GM12878 (cell line): Measurements from ENCODE around the gene UPP2. TPM values are rescaled to one million over a fixed set of nuclear protein-coding genes. Genes with fewer than 3 reads are reported as not detected.

Experiments
- ATAC-seq: fragments of 200-7000 bp; cut with Tn5 transposase; 3 replicates; pipeline ENCODE4 v1.9.1; 2020; ENCODE audit warnings: mild to moderate bottlenecking, moderate library complexity
- BruUV-seq: library from RNA; stranded (reverse); fragments of 400-500 nt; replicated peaks from 2 replicates; lab custom pipeline; 2021; lab: Mats Ljungman, UMichigan
- CTCF ChIA-PET: fragments of 300-600 bp; sonication (Branson Sonifier 250); formaldehyde crosslinking; extraction: SDS; loops from one replicate; lab custom pipeline; 2021; ENCODE audit warnings: inconsistent platforms; lab: Yijun Ruan, JAX
- POLR2A ChIA-PET: fragments of 350-600 bp; formaldehyde crosslinking; extraction: SDS; loops from one replicate; lab custom pipeline; 2021; ENCODE audit warnings: inconsistent platforms; lab: Charles Lee
- RAD21 ChIA-PET: fragments of 300-600 bp; sonication (Branson Sonifier 250); formaldehyde crosslinking; loops from one replicate; lab custom pipeline; 2023; ENCODE audit warnings: antibody characterized with exemption; ENCODE audit not compliant: unreplicated experiment; lab: Charles Lee
- SMC1A ChIA-PET: fragments of 300-600 bp; sonication (Branson Sonifier 250); formaldehyde crosslinking; loops from one replicate; lab custom pipeline; 2023; ENCODE audit not compliant: unreplicated experiment, uncharacterized antibody; lab: Charles Lee
- DNase-seq: peaks from one replicate; pipeline ENCODE4 v3.0.0-alpha.2; 2011; ENCODE audit warnings: low read depth, low spot score
- FAIRE-seq: peaks from 3 replicates; lab custom pipeline; 2011; peaks lifted over from hg19 to GRCh38; lab: Jason Lieb, UNC
- H2AFZ ChIP-seq: 2 replicates; pipeline ENCODE4 v1.6.0; 2011; ENCODE audit warnings: low read depth, low read length, control low read depth; ENCODE audit not compliant: control insufficient read depth
- H3K27ac ChIP-seq: 2 replicates; pipeline ENCODE4 v1.5.1; 2011; ENCODE audit warnings: control low read depth; ENCODE audit not compliant: control insufficient read depth, insufficient read depth
- H3K27me3 ChIP-seq, 2 experiments: replicated peaks in 1 of 2; 2 replicates each; pipeline versions ENCODE4 v1.6.0 to v1.6.1; 2011; ENCODE audit warnings: low read length in 1 of 2; ENCODE audit not compliant: control insufficient read depth in 2 of 2, insufficient read depth in 2 of 2
- H3K36me3 ChIP-seq, 2 experiments: 2 replicates each; pipeline ENCODE4 v1.5.1; 2011; ENCODE audit warnings: low read length in 1 of 2; ENCODE audit not compliant: control insufficient read depth in 2 of 2, insufficient read depth in 2 of 2
- H3K4me1 ChIP-seq: 2 replicates; pipeline ENCODE4 v1.6.1; 2011; ENCODE audit warnings: mild to moderate bottlenecking, low read length, moderate library complexity, mixed read lengths; ENCODE audit not compliant: control insufficient read depth, insufficient read depth
- H3K4me2 ChIP-seq: 2 replicates; pipeline ENCODE4 v1.6.0; 2011; ENCODE audit warnings: control low read depth; ENCODE audit not compliant: control insufficient read depth, insufficient read depth
- H3K4me3 ChIP-seq: fragments of 200-600 bp; sonication (generic); 2 replicates; pipeline ENCODE4 v1.5.1; 2016
- H3K79me2 ChIP-seq: 2 replicates; pipeline ENCODE4 v1.6.0; 2011; ENCODE audit warnings: low read length; ENCODE audit not compliant: control insufficient read depth, insufficient read depth
- H3K9ac ChIP-seq: 2 replicates; pipeline ENCODE4 v1.8.0; 2011; ENCODE audit warnings: low read length, control low read depth, mixed read lengths; ENCODE audit not compliant: control insufficient read depth, insufficient read depth
- H3K9me3 ChIP-seq: replicated peaks from 3 replicates; pipeline ENCODE4 v1.5.1; 2011; ENCODE audit warnings: mild to moderate bottlenecking, low read length; ENCODE audit not compliant: control insufficient read depth, insufficient read depth
- H4K20me1 ChIP-seq: 2 replicates; pipeline ENCODE4 v1.6.0; 2011; ENCODE audit not compliant: control insufficient read depth, insufficient read depth
- ATF2 ChIP-seq: IDR thresholded peaks from 2 replicates; pipeline ENCODE4 v1.6.1; 2012; ENCODE audit warnings: low read length, inconsistent platforms
- BACH1 ChIP-seq: fragments of 450-650 bp; IDR thresholded peaks from 2 replicates; pipeline ENCODE4 v1.6.1; 2017; ENCODE audit warnings: mild to moderate bottlenecking, borderline replicate concordance
- FOS ChIP-seq: IDR thresholded peaks from 3 replicates; pipeline ENCODE4 v1.6.1; 2011; ENCODE audit warnings: borderline replicate concordance; ENCODE audit not compliant: insufficient read length; ENCODE audit errors: extremely low read depth
- FOXM1 ChIP-seq: IDR thresholded peaks from 2 replicates; pipeline ENCODE4 v1.6.1; 2012; ENCODE audit warnings: low read depth, mild to moderate bottlenecking, inconsistent platforms, low read length, moderate library complexity
- HDGF ChIP-seq: fragments of 450-650 bp; IDR thresholded peaks from 2 replicates; pipeline ENCODE4 v1.6.1; 2016; ENCODE audit warnings: antibody characterized with exemption
- MEF2A ChIP-seq: IDR thresholded peaks from 2 replicates; pipeline ENCODE4 v1.6.1; 2011; ENCODE audit warnings: low read depth, mild to moderate bottlenecking, low read length, moderate library complexity; ENCODE audit not compliant: insufficient read depth
- NFXL1 ChIP-seq: fragments of 450-650 bp; IDR thresholded peaks from 2 replicates; pipeline ENCODE4 v1.6.1; 2017; ENCODE audit warnings: antibody characterized with exemption, mild to moderate bottlenecking, borderline replicate concordance
- RB1 ChIP-seq: fragments of 450-650 bp; formaldehyde crosslinking; IDR thresholded peaks from 2 replicates; pipeline ENCODE4 v1.6.1; 2017; ENCODE audit warnings: mild to moderate bottlenecking, borderline replicate concordance
- SIN3A ChIP-seq: IDR thresholded peaks from 2 replicates; pipeline ENCODE4 v1.6.1; 2012; ENCODE audit warnings: low read depth, low read length, improper control_type of control experiment
- SMARCA5 ChIP-seq: fragments of 450-650 bp; IDR thresholded peaks from 2 replicates; pipeline ENCODE4 v1.6.1; 2017; ENCODE audit warnings: mild to moderate bottlenecking
- WGBS: methylation state at CpG from one replicate; pipeline ENCODE4 v1.1.6; 2016; ENCODE audit warnings: low lambda C conversion rate; ENCODE audit not compliant: insufficient replicate concordance, insufficient coverage; ENCODE audit errors: missing lambda C conversion rate; 5-methylcytosine and 5-hydroxymethylcytosine counted together
- in situ Hi-C: fragments of 300-500 bp; cut with MboI; formaldehyde crosslinking; loops from 9 replicates; pipeline ENCODE4 v1.14.3; 2018; ENCODE audit warnings: mixed read lengths
- intact Hi-C: fragments of 100-400 bp; cut with micrococcal nuclease; formaldehyde crosslinking; loops from one replicate; pipeline ENCODE4 v1.14.2; 2022; ENCODE audit not compliant: unreplicated experiment
- polyA plus RNA-seq, 11 experiments: library from polyadenylated mRNA; depleted of rRNA in 4 of 11; unstranded in 6 of 11; stranded (reverse) in 5 of 11; fragments of >200 nt; fragmentation: Nextera tagmentation in 4 of 11; fragmentation: Illumina TruSeq in 1 of 11; extraction: Ambion mirVana in 4 of 11; extraction: Trizol in 1 of 11; gene quantifications; 1 replicate in 1 of 11; 2 replicates in 10 of 11; pipeline versions ENCODE4 v1.2.1 to v1.2.3, GENCODE V29; 2011 to 2016; ENCODE audit warnings: inconsistent platforms in 2 of 11, missing spikeins in 2 of 11, low read depth in 1 of 11
- total RNA-seq, 4 experiments: library from RNA; depleted of rRNA in 3 of 4; stranded (reverse); fragments of >200 nt in 3 of 4; fragmentation: Illumina TruSeq in 1 of 4; extraction: Trizol in 1 of 4; gene quantifications; 2 replicates each; pipeline versions ENCODE4 v1.2.1 to v1.2.3, GENCODE V29; 2013 to 2021
- TF ChIP-seq, protein P1 (sequence below): IDR thresholded peaks from 2 replicates; pipeline ENCODE4 v1.6.1; 2012; ENCODE audit warnings: low read depth, low read length, improper control_type of control experiment

The UPP2 gene
- total and polyA plus RNA-seq, 10 of the 15 experiments (the other 5 are each of a cell fraction or from before 2014, with no cell fraction given): not detected

DNA sequence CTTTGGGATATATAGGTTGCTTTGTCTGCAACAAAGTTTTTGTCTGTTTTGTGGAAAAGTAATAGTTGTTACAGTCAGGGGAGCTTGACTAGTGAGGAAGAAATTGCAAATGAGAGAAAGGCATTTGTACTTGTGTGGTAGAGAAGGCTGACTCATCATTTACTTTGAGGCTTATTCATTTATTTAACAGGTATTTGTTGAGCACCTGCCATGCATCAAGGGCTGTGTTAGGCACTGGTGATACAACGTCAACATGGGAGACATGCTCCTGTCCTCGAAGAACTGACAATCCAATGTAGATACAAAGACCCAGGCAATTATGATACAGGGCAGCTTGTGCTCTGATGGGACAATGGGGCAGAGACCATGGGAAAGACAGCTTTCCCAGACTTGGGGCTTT, 79.5 kb downstream of the UPP2 start:
- no peak for FAIRE-seq
- CTCF ChIA-PET: interaction anchor here (4.4 to 4.8 kb wide), 2 partner anchors 563 to 573 kb away, joined by 32 to 37 read pairs; no protein-coding TSS in a partner anchor
- H3K27ac ChIP-seq: no peak overlapping the region
- peaks cover 0 to 3% of the 10 kb centered on the region in 2 experiments; a peak in 3 of 4 replicates for H3K27me3 ChIP-seq
- RAD21 ChIA-PET: interaction anchor here (1.7 to 2.3 kb wide), 2 partner anchors 157 to 573 kb away, joined by 3 to 12 read pairs; no protein-coding TSS in a partner anchor
- POLR2A ChIA-PET: no interaction called here
- 0% methylated on average over 2 of the region's 2 CpGs for WGBS
- H2AFZ ChIP-seq: no peak overlapping the region
- TF ChIP-seq FOXM1 (no peak), RB1 (no peak)
- H3K9ac ChIP-seq: no peak overlapping the region
- no peak overlapping the region for H3K4me2 ChIP-seq
- SMC1A ChIA-PET: interaction anchor here (1.8 kb wide), 1 partner anchor 11 kb away, joined by 7 read pairs; no protein-coding TSS in a partner anchor
- H4K20me1 ChIP-seq: no peaks in the 10 kb centered on the region
- H3K9me3 ChIP-seq: no peaks in the 10 kb centered on the region
- no TSS peak for BruUV-seq
- H3K79me2 ChIP-seq: no peaks in the 10 kb centered on the region
- H3K4me1 ChIP-seq: no peaks in the 10 kb centered on the region
- intact Hi-C loops (no loop called here), in situ Hi-C loops (loop anchor here (5.0 kb wide), 1 partner anchor 566 kb away; no protein-coding TSS in a partner anchor)
- ATAC-seq: no peak
- no peak for DNase-seq
- no peak overlapping the region for H3K4me3 ChIP-seq
- H3K36me3 ChIP-seq: no peaks in the 10 kb centered on the region

GRCh38 chr2:158182676-158183295, 81.1 kb downstream of the UPP2 start:
- intact Hi-C loops: no loop called here
- Histone ChIP-seq H3K27ac (no peak overlapping the region), H3K27me3 (peaks cover 0 to 3% of the 10 kb centered on the region in 2 experiments; a peak in 3 of 4 replicates), H4K20me1 (no peaks in the 10 kb centered on the region), H2AFZ (no peak overlapping the region), H3K36me3 (no peaks in the 10 kb centered on the region), H3K4me1 (no peaks in the 10 kb centered on the region), H3K4me2 (no peak overlapping the region), H3K79me2 (no peaks in the 10 kb centered on the region), H3K9ac (no peak overlapping the region), H3K4me3 (no peak overlapping the region), H3K9me3 (no peaks in the 10 kb centered on the region)
- CTCF ChIA-PET: no interaction called here
- POLR2A ChIA-PET: no interaction called here
- SMC1A ChIA-PET: no interaction called here
- DNase-seq: no peak
- RAD21 ChIA-PET: no interaction called here
- WGBS: 15% methylated on average over 3 of the region's 3 CpGs
- no peak for ATAC-seq
- no TSS peak for BruUV-seq
- in situ Hi-C loops: loop anchor here (5.0 kb wide), 1 partner anchor 565 kb away; no protein-coding TSS in a partner anchor
- FAIRE-seq: no peak
- TF ChIP-seq, protein P1, sequence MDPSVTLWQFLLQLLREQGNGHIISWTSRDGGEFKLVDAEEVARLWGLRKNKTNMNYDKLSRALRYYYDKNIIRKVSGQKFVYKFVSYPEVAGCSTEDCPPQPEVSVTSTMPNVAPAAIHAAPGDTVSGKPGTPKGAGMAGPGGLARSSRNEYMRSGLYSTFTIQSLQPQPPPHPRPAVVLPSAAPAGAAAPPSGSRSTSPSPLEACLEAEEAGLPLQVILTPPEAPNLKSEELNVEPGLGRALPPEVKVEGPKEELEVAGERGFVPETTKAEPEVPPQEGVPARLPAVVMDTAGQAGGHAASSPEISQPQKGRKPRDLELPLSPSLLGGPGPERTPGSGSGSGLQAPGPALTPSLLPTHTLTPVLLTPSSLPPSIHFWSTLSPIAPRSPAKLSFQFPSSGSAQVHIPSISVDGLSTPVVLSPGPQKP: no peak
- no peak for TF ChIP-seq FOS
- TF ChIP-seq SIN3A: no peak
- TF ChIP-seq SMARCA5: no peak
- TF ChIP-seq BACH1: no peak
- no peak for TF ChIP-seq MEF2A
- no peak for TF ChIP-seq ATF2
- TF ChIP-seq HDGF: no peak
- no peak for TF ChIP-seq NFXL1
